H1 (cell line): ENCODE data around the gene MAPK13. TPM values are rescaled to one million over a fixed set of nuclear protein-coding genes. Genes with fewer than 3 reads are reported as not detected.

Experiments
- CTCF ChIA-PET: fragments of 300-600 bp; sonication (Branson Sonifier 250); formaldehyde crosslinking; loops from one replicate; lab custom pipeline; 2021; ENCODE audit not compliant: partially characterized antibody; lab: Charles Lee
- POLR2A ChIA-PET: fragments of 300-600 bp; sonication (Branson Sonifier 250); formaldehyde crosslinking; loops from one replicate; lab custom pipeline; 2021; ENCODE audit warnings: inconsistent platforms; ENCODE audit not compliant: partially characterized antibody; lab: Charles Lee
- DNase-seq, 2 experiments: peaks; one replicate each; pipeline versions ENCODE4 v3.0.0 to v3.0.0-alpha.2; 2010 to 2022; ENCODE audit warnings: low spot score in 2 of 2, low read depth in 1 of 2, mixed read lengths in 1 of 2
- FAIRE-seq: peaks from 2 replicates; lab custom pipeline; 2011; peaks lifted over from hg19 to GRCh38; lab: Jason Lieb, UNC
- H2AFZ ChIP-seq: 2 replicates; pipeline ENCODE4 v1.8.1; 2012; ENCODE audit warnings: low read length, inconsistent platforms
- H2AK5ac ChIP-seq: 2 replicates; pipeline ENCODE4 v1.6.1; 2013; ENCODE audit warnings: low read depth, low read length
- H2BK120ac ChIP-seq: replicated peaks from 2 replicates; pipeline ENCODE3; 2013; ENCODE audit warnings: low read depth, low read length, inconsistent platforms
- H2BK12ac ChIP-seq: 2 replicates; pipeline ENCODE4 v1.6.1; 2013; ENCODE audit warnings: low read depth, low read length
- H2BK15ac ChIP-seq: 2 replicates; pipeline ENCODE4 v1.6.1; 2013; ENCODE audit warnings: low read length
- H2BK20ac ChIP-seq: 2 replicates; pipeline ENCODE4 v1.6.1; 2013; ENCODE audit warnings: low read length
- H2BK5ac ChIP-seq: 2 replicates; pipeline ENCODE4 v1.6.1; 2013; ENCODE audit warnings: low read depth, low read length
- H3K14ac ChIP-seq: 2 replicates; pipeline ENCODE4 v1.6.1; 2013; ENCODE audit warnings: inconsistent platforms; ENCODE audit not compliant: insufficient read length
- H3K18ac ChIP-seq: 2 replicates; pipeline ENCODE4 v1.6.1; 2013; ENCODE audit warnings: low read length; ENCODE audit errors: extremely low read depth
- H3K23ac ChIP-seq: 2 replicates; pipeline ENCODE4 v1.6.1; 2013; ENCODE audit warnings: inconsistent platforms; ENCODE audit not compliant: insufficient read length
- H3K23me2 ChIP-seq: 2 replicates; pipeline ENCODE4 v1.6.1; 2013; ENCODE audit warnings: low read depth, low read length
- H3K27ac ChIP-seq: 2 replicates; pipeline ENCODE4 v1.6.1; 2011; ENCODE audit warnings: low read depth, low read length, inconsistent platforms
- H3K27me3 ChIP-seq, 4 experiments: replicated peaks in 1 of 4; 1 replicate in 1 of 4; 2 replicates in 3 of 4; pipeline versions ENCODE4 v1.6.1 to v1.8.1; 2011 to 2013; ENCODE audit warnings: low read length in 3 of 4, mild to moderate bottlenecking in 3 of 4, inconsistent platforms in 2 of 4, mixed read lengths in 2 of 4, moderate library complexity in 1 of 4; ENCODE audit not compliant: control insufficient read depth in 3 of 4, insufficient read depth in 3 of 4; ENCODE audit errors: extremely low read depth in 1 of 4
- H3K36me3 ChIP-seq, 4 experiments: 2 replicates each; pipeline versions ENCODE4 v1.6.1 to v1.8.1; 2011 to 2013; ENCODE audit warnings: mild to moderate bottlenecking in 4 of 4, low read length in 3 of 4, moderate library complexity in 2 of 4, control low read depth in 1 of 4, inconsistent platforms in 1 of 4; ENCODE audit not compliant: insufficient read depth in 4 of 4, control insufficient read depth in 2 of 4
- H3K4ac ChIP-seq: replicated peaks from 2 replicates; pipeline ENCODE3; 2013; ENCODE audit warnings: low read length, low read depth, mixed read lengths, inconsistent platforms; ENCODE audit not compliant: insufficient read length
- H3K4me1 ChIP-seq, 4 experiments: replicated peaks in 1 of 4; 1 replicate in 1 of 4; 2 replicates in 3 of 4; pipeline versions ENCODE4 v1.6.1 to v1.8.1; 2011 to 2013; ENCODE audit warnings: low read length in 3 of 4, inconsistent platforms in 2 of 4, mixed read lengths in 1 of 4; ENCODE audit not compliant: insufficient read depth in 4 of 4, control insufficient read depth in 3 of 4
- H3K4me2 ChIP-seq, 2 experiments: 2 replicates each; pipeline versions ENCODE4 v1.6.1 to v1.8.1; 2011 to 2013; ENCODE audit warnings: low read depth in 2 of 2, low read length in 2 of 2, control low read depth in 1 of 2, inconsistent platforms in 1 of 2, mild to moderate bottlenecking in 1 of 2; ENCODE audit not compliant: insufficient read depth in 1 of 2
- H3K4me3 ChIP-seq, 4 experiments: fragments of 200-600, 300-600 bp in 1 of 4; sonication (generic), shearing (Covaris generic), sonication (Bioruptor Twin) in 1 of 4; 2 replicates each; pipeline versions ENCODE4 v1.5.1 to v1.8.1; 2011 to 2016; ENCODE audit warnings: low read length in 4 of 4, low read depth in 3 of 4, control low read depth in 2 of 4, inconsistent platforms in 2 of 4, mild to moderate bottlenecking in 2 of 4, mixed read lengths in 1 of 4, moderate library complexity in 1 of 4; ENCODE audit not compliant: insufficient read depth in 2 of 4; ENCODE audit errors: extremely low read depth in 1 of 4
- H3K56ac ChIP-seq: replicated peaks from 2 replicates; pipeline ENCODE3; 2013; ENCODE audit warnings: low read depth, mild to moderate bottlenecking, mixed read lengths, low read length, inconsistent platforms; ENCODE audit not compliant: insufficient read length
- H3K79me1 ChIP-seq: 2 replicates; pipeline ENCODE4 v1.6.1; 2013; ENCODE audit warnings: low read depth, low read length, control low read depth
- H3K79me2 ChIP-seq, 2 experiments: 2 replicates each; pipeline versions ENCODE4 v1.6.1 to v1.8.1; 2012 to 2013; ENCODE audit warnings: low read length in 2 of 2, mild to moderate bottlenecking in 2 of 2, inconsistent platforms in 1 of 2; ENCODE audit not compliant: insufficient read depth in 2 of 2, control insufficient read depth in 1 of 2
- H3K9ac ChIP-seq, 4 experiments: replicated peaks in 1 of 4; 1 replicate in 1 of 4; 2 replicates in 3 of 4; pipeline versions ENCODE4 v1.6.1 to v1.8.1; 2011 to 2013; ENCODE audit warnings: low read depth in 3 of 4, low read length in 3 of 4, control low read depth in 2 of 4, mild to moderate bottlenecking in 2 of 4, moderate library complexity in 2 of 4, inconsistent platforms in 1 of 4; ENCODE audit errors: extremely low read depth in 1 of 4
- H3K9me3 ChIP-seq, 2 experiments: 2 replicates each; pipeline versions ENCODE4 v1.6.1 to v1.8.1; 2012 to 2013; ENCODE audit warnings: mild to moderate bottlenecking in 2 of 2, moderate library complexity in 2 of 2, control low read depth in 1 of 2, inconsistent platforms in 1 of 2, low read depth in 1 of 2, low read length in 1 of 2, mixed read lengths in 1 of 2; ENCODE audit not compliant: insufficient read depth in 2 of 2
- H4K20me1 ChIP-seq, 2 experiments: replicated peaks in 1 of 2; 2 replicates each; pipeline versions ENCODE3 to v1.8.1; 2011 to 2013; ENCODE audit warnings: inconsistent platforms in 2 of 2, low read length in 2 of 2, mild to moderate bottlenecking in 1 of 2; ENCODE audit not compliant: insufficient read depth in 2 of 2, control insufficient read depth in 1 of 2
- H4K5ac ChIP-seq: 2 replicates; pipeline ENCODE4 v1.6.1; 2013; ENCODE audit warnings: low read length, low read depth, mixed read lengths, inconsistent platforms; ENCODE audit not compliant: insufficient read length
- H4K8ac ChIP-seq: 2 replicates; pipeline ENCODE4 v1.8.0; 2013; ENCODE audit warnings: mild to moderate bottlenecking, moderate library complexity, low read length, inconsistent platforms; ENCODE audit not compliant: insufficient read depth; ENCODE audit errors: extremely low read depth
- H4K91ac ChIP-seq: replicated peaks from 2 replicates; pipeline ENCODE3; 2013; ENCODE audit warnings: low read length, mixed read lengths, inconsistent platforms; ENCODE audit not compliant: insufficient read length
- CTBP2 ChIP-seq: IDR thresholded peaks from 2 replicates; pipeline ENCODE4 v1.7.0; 2011; ENCODE audit warnings: borderline replicate concordance, mild to moderate bottlenecking, moderate library complexity, mixed read lengths, low read length; ENCODE audit not compliant: insufficient read depth, insufficient read length
- JUN ChIP-seq: IDR thresholded peaks from 2 replicates; pipeline ENCODE4 v1.6.1; 2011; ENCODE audit warnings: low read depth, mild to moderate bottlenecking, improper control_type of control experiment, low read length
- POLR2A ChIP-seq, 2 experiments: IDR thresholded peaks; 1 replicate in 1 of 2; 2 replicates in 1 of 2; pipeline ENCODE4 v1.6.1; 2011; ENCODE audit warnings: low read depth in 2 of 2, low read length in 2 of 2, mild to moderate bottlenecking in 2 of 2; ENCODE audit errors: control extremely low read depth in 1 of 2
- TAF7 ChIP-seq: optimal IDR thresholded peaks from 2 replicates; pipeline ENCODE3; 2011; ENCODE audit warnings: low read depth, mild to moderate bottlenecking, inconsistent platforms, low read length, moderate library complexity, borderline replicate concordance
- WGBS, 2 experiments: shearing (Covaris generic) in 1 of 2; methylation state at CpG; one replicate each; pipeline versions ENCODE4 v1.1.6 to v1.1.7; 2013 to 2015; ENCODE audit warnings: low lambda C conversion rate in 2 of 2, mixed read lengths in 2 of 2, inconsistent platforms in 1 of 2, low coverage in 1 of 2, missing lambda C conversion rate in 1 of 2; ENCODE audit not compliant: insufficient replicate concordance in 2 of 2, insufficient coverage in 1 of 2, insufficient read length in 1 of 2; ENCODE audit errors: extremely low coverage in 1 of 2, missing lambda C conversion rate in 1 of 2; 5-methylcytosine and 5-hydroxymethylcytosine counted together
- polyA plus RNA-seq, 7 experiments: library from polyadenylated mRNA; depleted of rRNA in 3 of 7; stranded (reverse) in 5 of 7; unstranded in 2 of 7; fragments of >200 nt in 5 of 7; fragments of 200-250 nt in 2 of 7; gene quantifications; 1 replicate in 5 of 7; 2 replicates in 1 of 7; 4 replicates in 1 of 7; pipeline versions ENCODE4 v1.2.1 to v1.2.3, GENCODE V29; 2011 to 2013; ENCODE audit warnings: missing spikeins in 2 of 7, mixed read lengths in 2 of 7
- total RNA-seq: library from RNA; stranded (reverse); fragmentation: NEBNext Ultra II Directional; extraction: Animal tissue kit (Norgen Biotek cat#: 25700); gene quantifications from 2 replicates; pipeline ENCODE4 v1.2.1, GENCODE V29; 2021

MAPK13 gene
- total and polyA plus RNA-seq, 2 of the 8 experiments (the other 6 are each of a cell fraction or from before 2014, with no cell fraction given), result 10.1 to 14.1 TPM

GRCh38 chr6:36120979-36121786 is 9.1 kb upstream of the MAPK13 start:
- Histone ChIP-seq H4K20me1 (peaks cover 0 to 2% of the 10 kb centered on the region in 2 experiments), H3K23me2 (no peaks in the 10 kb centered on the region), H3K23ac (no peak overlapping the region), H2BK5ac (no peak overlapping the region), H2AFZ (no peak overlapping the region), H4K5ac (no peak overlapping the region), H3K14ac (no peak overlapping the region), H3K36me3 (no peaks in the 10 kb centered on the region), H3K27ac (no peak overlapping the region), H3K9ac (no peak overlapping the region), H3K4ac (no peak overlapping the region), H3K79me1 (no peaks in the 10 kb centered on the region), H3K56ac (no peak overlapping the region), H3K27me3 (no peaks in the 10 kb centered on the region), H3K79me2 (no peaks in the 10 kb centered on the region), H3K4me3 (no peak overlapping the region), H2BK12ac (no peak overlapping the region), H4K91ac (no peak overlapping the region), H2BK15ac (no peak overlapping the region), H2BK120ac (no peak overlapping the region), H3K9me3 (no peaks in the 10 kb centered on the region), H2AK5ac (no peak overlapping the region), H3K4me1 (peaks cover 4 to 8% (median 7%) of the 10 kb centered on the region in 4 experiments; a peak in 6 of 7 replicates), H4K8ac (no peak overlapping the region), H2BK20ac (no peak overlapping the region), H3K4me2 (no peak overlapping the region), H3K18ac (no peak overlapping the region)
- 66% methylated on average over 12 of the region's 13 CpGs; no CpG with 5 or more reads in 1 of the 2 experiments for WGBS, 2 experiments
- no peak for TF ChIP-seq TAF7
- no peak for TF ChIP-seq CTBP2
- no peak for TF ChIP-seq POLR2A (IDR thresholded peaks at IDR 0.05; ENCODE audit: control extremely low read depth in 1 of 2, low read depth in 2 of 2, low read length in 2 of 2)
- no peak for TF ChIP-seq JUN
- FAIRE-seq, result no peak
- ChIA-PET POLR2A (interaction anchor here (0.6 to 2.0 kb wide), 5 partner anchors 8 to 855 kb away, joined by 3 to 10 read pairs (median 6); no protein-coding TSS in a partner anchor), CTCF (interaction anchor here (0.6 to 2.7 kb wide), 13 partner anchors 8 to 240 kb away, joined by 3 to 19 read pairs (median 3); no protein-coding TSS in a partner anchor)
- no peak for DNase-seq
